Caco-2 (cell line): ENCODE data around the gene EFCAB7. TPM values are rescaled to one million over a fixed set of nuclear protein-coding genes. Genes with fewer than 3 reads are reported as not detected.

Experiments used
- BruUV-seq: library from RNA; stranded (reverse); fragments of 400-500 nt; replicated peaks from 2 replicates; lab custom pipeline; 2021; lab: Mats Ljungman, UMichigan
- CTCF ChIA-PET: fragments of 300-600 bp; sonication (Branson Sonifier 250); formaldehyde crosslinking; loops from one replicate; lab custom pipeline; 2022; ENCODE audit warnings: antibody characterized with exemption; lab: Charles Lee
- POLR2A ChIA-PET: fragments of 300-600 bp; sonication (Branson Sonifier 250); formaldehyde crosslinking; loops from one replicate; lab custom pipeline; 2022; ENCODE audit warnings: antibody characterized with exemption; lab: Charles Lee
- DNase-seq, 2 experiments: peaks; one replicate each; pipeline versions ENCODE4 v3.0.0 to v3.0.0-alpha.2; 2020 to 2022
- H3K27me3 ChIP-seq: replicated peaks from 2 replicates; pipeline ENCODE4 v1.6.0; 2011; ENCODE audit warnings: low read length; ENCODE audit not compliant: control insufficient read depth, insufficient read depth
- H3K36me3 ChIP-seq: 2 replicates; pipeline ENCODE4 v1.5.1; 2011; ENCODE audit warnings: low read length; ENCODE audit not compliant: control insufficient read depth, insufficient read depth
- H3K4me1 ChIP-seq: fragments of 250-450 bp; sonication (Bioruptor Pico); 2 replicates; pipeline ENCODE4 v1.5.1; 2020; ENCODE audit warnings: mild to moderate bottlenecking
- H3K4me3 ChIP-seq: 2 replicates; pipeline ENCODE4 v1.5.1; 2011; ENCODE audit warnings: low read depth, mild to moderate bottlenecking, control low read depth, low read length
- H3K9me3 ChIP-seq: fragments of 250-450 bp; sonication (Bioruptor Pico); 2 replicates; pipeline ENCODE4 v1.5.1; 2020; ENCODE audit warnings: mild to moderate bottlenecking, moderate library complexity
- H3K27ac Mint-ChIP-seq: one replicate; pipeline ENCODE4 v1.8.0; 2022; ENCODE audit warnings: mixed read lengths; ENCODE audit not compliant: unreplicated experiment
- H3K27me3 Mint-ChIP-seq: one replicate; pipeline ENCODE4 v1.8.0; 2022; ENCODE audit warnings: mixed read lengths; ENCODE audit not compliant: insufficient read depth, unreplicated experiment
- H3K36me3 Mint-ChIP-seq: one replicate; pipeline ENCODE4 v1.8.0; 2022; ENCODE audit warnings: mild to moderate bottlenecking, mixed read lengths; ENCODE audit not compliant: insufficient read depth, unreplicated experiment
- H3K4me1 Mint-ChIP-seq: one replicate; pipeline ENCODE4 v1.8.0; 2022; ENCODE audit warnings: low read depth, mixed read lengths; ENCODE audit not compliant: unreplicated experiment
- H3K4me3 Mint-ChIP-seq: one replicate; pipeline ENCODE4 v1.8.0; 2022; ENCODE audit warnings: mild to moderate bottlenecking, moderate library complexity, mixed read lengths; ENCODE audit not compliant: unreplicated experiment
- H3K9me3 Mint-ChIP-seq: one replicate; pipeline ENCODE4 v1.8.0; 2022; ENCODE audit warnings: mixed read lengths; ENCODE audit not compliant: unreplicated experiment
- intact Hi-C: fragments of 100-400 bp; cut with micrococcal nuclease; formaldehyde crosslinking; loops from one replicate; pipeline ENCODE4 v1.10.0; 2022; ENCODE audit not compliant: unreplicated experiment
- total RNA-seq: library from RNA; stranded (reverse); gene quantifications from 2 replicates; pipeline ENCODE4 v1.2.3, GENCODE V29; 2022
- TF ChIP-seq, protein P1 (sequence below), 2 experiments: fragments of 200-600 bp in 1 of 2; IDR thresholded peaks; 1 replicate in 1 of 2; 2 replicates in 1 of 2; pipeline versions ENCODE4 v1.5.1 to v1.8.0; 2011 to 2022; ENCODE audit warnings: antibody characterized with exemption in 1 of 2, control low read depth in 1 of 2, inconsistent platforms in 1 of 2, low read depth in 1 of 2, low read length in 1 of 2, mild to moderate bottlenecking in 1 of 2, moderate library complexity in 1 of 2; ENCODE audit not compliant: insufficient read depth in 1 of 2, severe bottlenecking in 1 of 2, unreplicated experiment in 1 of 2

EFCAB7 gene
- total RNA-seq, 1 experiment from 2014 or later, result 3.2 TPM

DNA sequence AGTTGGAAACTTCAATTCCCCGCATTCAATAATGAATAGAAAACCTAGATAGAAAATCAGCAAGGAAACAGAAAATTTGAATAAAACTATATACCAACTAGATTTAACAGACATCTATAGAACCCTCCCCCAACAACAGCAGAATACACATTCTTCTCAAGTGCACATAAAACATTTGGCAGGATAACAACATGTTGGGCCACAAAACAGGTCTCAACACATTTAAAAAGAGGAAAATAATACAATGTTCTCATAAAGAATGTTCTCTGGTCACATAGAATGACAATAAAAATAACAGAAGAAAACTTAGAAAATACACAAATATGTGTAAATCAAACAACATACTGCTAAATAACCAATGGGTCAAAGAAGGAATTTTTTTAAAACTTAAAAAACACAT lies 25.2 kb upstream of the EFCAB7 start:
- ChIA-PET CTCF (no interaction called here), POLR2A (no interaction called here)
- Mint-ChIP-seq H3K27ac (no peak overlapping the region), H3K27me3 (no peaks in the 10 kb centered on the region), H3K4me1 (no peaks in the 10 kb centered on the region), H3K4me3 (no peak overlapping the region), H3K36me3 (no peaks in the 10 kb centered on the region), H3K9me3 (no peaks in the 10 kb centered on the region)
- DNase-seq, result no peak
- TF ChIP-seq, protein P1, sequence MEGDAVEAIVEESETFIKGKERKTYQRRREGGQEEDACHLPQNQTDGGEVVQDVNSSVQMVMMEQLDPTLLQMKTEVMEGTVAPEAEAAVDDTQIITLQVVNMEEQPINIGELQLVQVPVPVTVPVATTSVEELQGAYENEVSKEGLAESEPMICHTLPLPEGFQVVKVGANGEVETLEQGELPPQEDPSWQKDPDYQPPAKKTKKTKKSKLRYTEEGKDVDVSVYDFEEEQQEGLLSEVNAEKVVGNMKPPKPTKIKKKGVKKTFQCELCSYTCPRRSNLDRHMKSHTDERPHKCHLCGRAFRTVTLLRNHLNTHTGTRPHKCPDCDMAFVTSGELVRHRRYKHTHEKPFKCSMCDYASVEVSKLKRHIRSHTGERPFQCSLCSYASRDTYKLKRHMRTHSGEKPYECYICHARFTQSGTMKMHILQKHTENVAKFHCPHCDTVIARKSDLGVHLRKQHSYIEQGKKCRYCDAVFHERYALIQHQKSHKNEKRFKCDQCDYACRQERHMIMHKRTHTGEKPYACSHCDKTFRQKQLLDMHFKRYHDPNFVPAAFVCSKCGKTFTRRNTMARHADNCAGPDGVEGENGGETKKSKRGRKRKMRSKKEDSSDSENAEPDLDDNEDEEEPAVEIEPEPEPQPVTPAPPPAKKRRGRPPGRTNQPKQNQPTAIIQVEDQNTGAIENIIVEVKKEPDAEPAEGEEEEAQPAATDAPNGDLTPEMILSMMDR (IDR thresholded peaks at IDR 0.05; ENCODE audit: insufficient read depth in 1 of 2, low read depth in 1 of 2, low read length in 1 of 2, severe bottlenecking in 1 of 2, unreplicated experiment in 1 of 2), result no peak
- Histone ChIP-seq H3K27me3 (no peaks in the 10 kb centered on the region), H3K9me3 (no peaks in the 10 kb centered on the region), H3K4me1 (no peaks in the 10 kb centered on the region), H3K36me3 (no peaks in the 10 kb centered on the region), H3K4me3 (no peak overlapping the region)
- BruUV-seq, result no TSS peak
- intact Hi-C loops, result no loop called here

DNA sequence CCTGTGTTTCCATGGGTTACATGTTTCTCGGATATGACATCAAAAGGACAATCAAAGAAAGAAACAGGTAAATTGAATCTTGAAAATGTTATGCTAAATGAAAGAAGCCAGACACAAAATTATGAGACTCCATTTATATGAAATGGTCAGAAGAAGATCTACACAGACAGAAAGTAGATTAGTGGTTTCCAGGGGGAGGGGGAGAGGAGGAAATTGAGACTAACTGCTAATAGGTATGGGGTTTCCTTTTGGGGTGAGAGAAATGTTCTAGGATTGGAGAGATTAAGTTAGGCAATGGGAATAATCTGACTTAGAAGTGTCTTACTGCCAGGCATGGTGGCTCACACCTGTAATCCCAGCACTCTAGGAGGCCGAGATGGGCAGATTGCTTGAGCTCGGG lies 22.1 kb upstream of the EFCAB7 start:
- Histone ChIP-seq H3K4me3 (no peak overlapping the region), H3K36me3 (no peaks in the 10 kb centered on the region), H3K4me1 (no peaks in the 10 kb centered on the region), H3K9me3 (no peaks in the 10 kb centered on the region), H3K27me3 (no peaks in the 10 kb centered on the region)
- H3K4me1 Mint-ChIP-seq, result no peaks in the 10 kb centered on the region
- intact Hi-C loops, result no loop called here
- CTCF ChIA-PET, result no interaction called here
- no peak for DNase-seq
- no peak overlapping the region for H3K27ac Mint-ChIP-seq
- H3K27me3 Mint-ChIP-seq, result no peaks in the 10 kb centered on the region
- POLR2A ChIA-PET, result no interaction called here
- no TSS peak for BruUV-seq
- TF ChIP-seq, protein P1 (IDR thresholded peaks at IDR 0.05; ENCODE audit: insufficient read depth in 1 of 2, low read depth in 1 of 2, low read length in 1 of 2, severe bottlenecking in 1 of 2, unreplicated experiment in 1 of 2), result no peak
- H3K4me3 Mint-ChIP-seq, result no peak overlapping the region
- H3K9me3 Mint-ChIP-seq, result no peaks in the 10 kb centered on the region
- H3K36me3 Mint-ChIP-seq, result no peaks in the 10 kb centered on the region

DNA sequence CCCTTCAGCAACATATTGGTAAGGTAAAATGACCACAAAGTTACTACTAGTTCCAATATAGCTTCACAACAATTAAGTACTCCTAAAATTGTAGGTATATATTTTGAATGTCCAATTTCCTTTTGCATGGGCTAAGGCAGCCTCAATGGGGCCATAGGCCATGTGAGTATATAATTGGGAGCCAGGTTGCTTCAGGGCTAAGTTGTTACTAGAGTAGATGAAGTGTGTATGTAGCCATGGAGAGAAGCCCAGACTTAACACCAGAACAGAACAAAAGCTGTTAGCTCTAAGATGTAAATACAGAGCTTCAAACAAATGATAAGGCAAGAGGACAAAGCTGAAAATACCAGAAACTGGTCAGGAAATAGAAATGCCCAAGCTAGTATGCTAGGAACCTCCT lies 16.5 kb upstream of the EFCAB7 start:
- ChIA-PET CTCF (no interaction called here), POLR2A (no interaction called here)
- intact Hi-C loops, result no loop called here

More for the DNA sequence above, 16.5 kb upstream of the EFCAB7 start:
- Histone ChIP-seq H3K36me3 (no peaks in the 10 kb centered on the region), H3K4me3 (no peak overlapping the region), H3K27me3 (no peaks in the 10 kb centered on the region), H3K9me3 (no peaks in the 10 kb centered on the region), H3K4me1 (no peaks in the 10 kb centered on the region)
- no peaks in the 10 kb centered on the region for H3K4me1 Mint-ChIP-seq
- no peak overlapping the region for H3K27ac Mint-ChIP-seq
- H3K4me3 Mint-ChIP-seq, result no peak overlapping the region
- H3K27me3 Mint-ChIP-seq, result no peaks in the 10 kb centered on the region
- H3K9me3 Mint-ChIP-seq, result no peaks in the 10 kb centered on the region
- no peak for DNase-seq
- TF ChIP-seq, protein P1 (IDR thresholded peaks at IDR 0.05; ENCODE audit: insufficient read depth in 1 of 2, low read depth in 1 of 2, low read length in 1 of 2, severe bottlenecking in 1 of 2, unreplicated experiment in 1 of 2), result no peak
- no peaks in the 10 kb centered on the region for H3K36me3 Mint-ChIP-seq
- no TSS peak for BruUV-seq
